GM18907 (cell line): ENCODE results near the gene NLRC5.
A peak's percentile ranks its signal among the peaks of the same experiment; 100 is the strongest.
"Not testable (repeated sequence)": the region's sequence is repeated elsewhere in the genome, so short reads cannot be mapped to it uniquely, and the experiment has no call there.

Experiments used
- ATAC-seq: cut with Tn5 transposase; IDR thresholded peaks from one replicate; pipeline ENCODE4 v1.9.1; 2021; ENCODE audit warnings: mild to moderate bottlenecking, moderate library complexity; ENCODE audit not compliant: unreplicated experiment

NLRC5 gene

GRCh38 chr16:56999409-57000270 is 10.3 kb downstream of the NLRC5 start:
- peak; percentile 36 for ATAC-seq

DNA sequence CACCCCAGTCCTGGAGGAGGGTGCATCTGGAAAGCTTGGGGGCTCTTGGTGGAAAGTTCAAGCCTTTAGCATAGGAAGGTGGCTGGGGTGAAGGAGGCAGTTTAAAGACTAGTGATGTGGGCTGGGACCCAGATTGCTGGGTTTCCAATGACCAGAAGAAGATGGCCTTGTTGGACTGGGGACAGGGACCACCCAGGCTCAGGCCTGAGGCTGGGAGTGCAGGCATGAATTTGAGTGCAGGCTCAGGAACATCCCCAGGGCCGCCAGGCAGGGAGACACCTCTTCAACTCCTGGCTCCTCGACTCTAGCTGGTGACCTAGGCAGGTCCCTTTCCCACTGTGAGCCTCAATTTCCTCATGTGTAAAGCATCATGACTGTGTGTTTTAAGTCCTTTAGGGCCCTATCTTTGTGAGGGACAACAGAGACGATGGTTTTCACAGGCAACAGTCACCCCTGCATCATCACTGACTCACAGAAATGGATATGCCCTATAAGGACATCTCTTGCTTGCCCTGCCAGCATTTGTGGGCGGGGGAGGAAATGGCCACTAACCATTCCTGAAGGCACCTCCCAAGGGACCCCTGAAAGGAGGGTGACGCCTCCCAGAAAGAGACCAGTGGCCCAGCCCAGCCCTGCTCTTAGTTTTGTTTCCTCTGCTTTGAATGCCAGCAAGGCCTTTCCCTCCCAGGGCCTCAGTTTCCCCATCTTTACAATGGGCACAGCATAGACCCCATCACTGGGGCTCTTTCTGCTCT is 11.1 kb downstream of the NLRC5 start:
- ATAC-seq, result peak; percentile 60

GRCh38 chr16:57001026-57001679 is 11.8 kb downstream of the NLRC5 start:
- ATAC-seq, result no peak

- ATAC-seq, result no peak
Measured at GRCh38 chr16:57003439-57004386, 14.4 kb downstream of the NLRC5 start.

DNA sequence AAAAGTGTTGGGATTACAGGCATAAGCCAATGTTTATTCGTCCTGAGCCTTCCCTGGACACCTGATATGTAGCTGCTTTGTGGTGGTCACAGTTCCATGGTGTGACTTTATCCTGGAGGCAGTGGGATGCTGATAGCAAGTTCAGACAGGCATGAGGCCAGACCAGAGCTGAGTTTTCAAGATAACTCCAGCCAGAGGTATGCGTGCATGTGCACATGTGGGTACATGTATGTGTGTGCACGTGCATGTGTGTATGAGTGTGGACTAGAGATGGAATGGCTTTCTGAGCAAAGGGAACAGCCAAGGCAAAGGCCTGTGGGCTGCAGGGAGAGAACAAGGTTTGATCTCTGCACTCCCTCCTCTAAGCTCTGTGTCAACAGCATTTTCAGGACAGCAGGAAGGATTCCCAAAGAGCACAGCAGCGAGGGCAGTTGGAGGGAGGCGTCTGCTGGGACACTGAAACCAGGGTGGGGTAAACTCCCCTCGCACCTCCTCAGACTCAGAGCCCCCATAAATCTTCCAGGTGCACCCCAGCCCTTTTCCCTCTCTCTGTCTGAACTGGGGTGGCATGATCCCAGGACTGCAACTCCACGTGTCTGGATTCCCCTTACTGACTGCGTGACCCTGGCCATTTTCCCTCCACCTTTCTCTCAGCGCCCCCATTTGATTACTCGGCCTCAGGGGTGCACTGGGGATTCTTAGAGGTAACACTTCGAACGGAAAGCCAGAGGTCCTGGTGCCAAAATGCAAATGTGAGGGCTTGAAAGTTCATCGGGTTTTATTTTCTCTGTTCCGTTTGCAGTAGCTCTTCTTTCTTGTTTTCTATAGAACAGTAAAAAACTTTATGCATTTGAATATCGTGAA is 15.3 kb downstream of the NLRC5 start:
- ATAC-seq, result no peak

GRCh38 chr16:57005597-57005996 is 16.2 kb downstream of the NLRC5 start:
- not testable (repeated sequence) for ATAC-seq

DNA sequence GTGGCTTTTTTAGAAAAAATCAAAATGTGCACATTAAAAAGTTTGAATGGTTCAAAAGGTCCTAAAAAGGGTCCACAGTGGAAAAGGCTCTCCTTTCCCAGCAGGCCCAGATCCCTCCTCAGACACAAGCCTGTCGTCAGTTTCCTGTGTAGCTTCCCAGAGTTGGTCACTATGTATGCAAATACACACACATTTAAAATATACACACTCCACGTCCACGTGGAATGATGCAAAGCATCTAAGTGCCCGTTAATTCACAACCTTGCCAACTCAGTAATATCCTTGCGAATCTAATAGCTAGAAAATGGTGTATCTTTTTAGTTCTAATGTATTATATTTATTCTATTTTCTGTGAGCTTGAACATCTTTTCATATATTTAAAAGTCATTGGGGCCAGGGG is 17.7 kb downstream of the NLRC5 start:
- ATAC-seq, result no peak

DNA sequence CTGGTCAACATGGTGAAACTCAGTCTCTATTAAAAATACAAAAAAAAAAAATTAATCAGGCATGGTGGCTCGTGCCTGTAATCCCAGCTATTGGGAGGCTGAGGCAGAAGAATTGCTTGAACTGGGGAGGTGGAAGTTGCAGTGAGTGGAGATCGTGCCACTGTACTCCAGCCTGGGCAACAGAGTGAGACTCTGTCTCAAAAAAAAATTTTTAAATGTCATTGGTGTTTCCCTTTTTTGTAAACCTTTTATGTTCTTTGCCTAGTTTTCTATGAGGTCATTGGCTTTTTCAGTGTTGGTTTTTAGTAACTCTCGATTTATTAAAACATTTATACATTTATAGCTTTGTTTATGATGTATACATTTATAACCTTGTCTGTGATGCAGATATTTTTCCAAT is 18.2 kb downstream of the NLRC5 start:
- no peak for ATAC-seq

DNA sequence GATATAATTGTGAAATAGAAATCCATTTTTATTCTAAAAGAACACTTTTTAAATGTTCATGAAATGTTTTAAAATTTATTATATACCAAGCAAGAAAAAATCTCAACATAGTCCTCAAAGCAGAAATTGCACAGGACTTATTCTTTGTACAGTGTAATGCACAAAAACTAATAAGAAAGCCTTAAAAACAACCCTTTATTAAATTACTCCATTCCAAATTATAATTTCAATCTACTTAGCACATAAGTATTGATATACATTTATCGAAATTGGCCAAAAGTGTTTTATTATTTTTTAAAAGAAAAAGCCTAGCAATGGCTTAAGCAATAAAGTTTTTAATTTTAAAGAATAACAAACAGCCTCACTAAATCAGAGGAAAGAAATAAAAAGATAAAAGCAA is 19.1 kb downstream of the NLRC5 start:
- ATAC-seq, result no peak

- ATAC-seq, result no peak
Measured at GRCh38 chr16:57009643-57010170, 20.4 kb downstream of the NLRC5 start.

DNA sequence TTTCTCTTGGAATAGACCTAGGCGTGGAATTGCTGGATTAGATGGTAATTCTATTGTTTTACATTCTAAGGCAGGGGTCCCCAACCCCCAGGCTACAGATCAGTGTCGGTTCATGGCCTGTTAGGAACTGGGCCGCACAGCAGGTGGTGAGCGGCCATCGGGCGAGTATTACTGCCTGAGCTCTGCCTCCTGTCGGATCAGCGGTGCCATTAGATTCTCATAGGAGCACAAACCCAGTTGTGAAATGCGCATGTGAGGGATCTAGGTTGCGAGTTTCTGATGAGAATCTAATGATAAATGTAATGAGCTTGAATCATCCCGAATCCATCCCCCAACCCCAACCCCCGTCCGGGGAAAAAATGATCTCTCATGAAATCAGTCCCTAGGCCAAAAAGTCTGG is 23.0 kb downstream of the NLRC5 start:
- no peak for ATAC-seq

DNA sequence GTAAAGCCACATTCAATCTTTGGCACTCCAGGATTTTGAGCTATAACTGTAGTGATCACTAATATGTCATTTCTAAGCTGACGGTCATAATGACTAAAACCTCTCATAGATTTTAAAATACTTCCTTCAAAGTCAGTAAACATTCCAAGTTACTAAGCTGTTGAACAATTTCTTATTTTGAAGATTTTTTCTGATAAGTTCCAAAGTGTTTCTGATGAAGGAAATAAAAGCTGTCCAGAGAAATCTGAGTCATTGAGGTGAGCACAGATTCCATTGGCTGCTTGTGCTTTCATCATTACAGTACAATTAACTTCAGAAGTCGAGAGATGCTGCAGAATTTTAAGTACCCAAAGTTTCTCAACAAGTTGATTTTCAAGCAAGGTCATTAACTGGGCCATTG is 23.9 kb downstream of the NLRC5 start:
- ATAC-seq, result no peak

DNA sequence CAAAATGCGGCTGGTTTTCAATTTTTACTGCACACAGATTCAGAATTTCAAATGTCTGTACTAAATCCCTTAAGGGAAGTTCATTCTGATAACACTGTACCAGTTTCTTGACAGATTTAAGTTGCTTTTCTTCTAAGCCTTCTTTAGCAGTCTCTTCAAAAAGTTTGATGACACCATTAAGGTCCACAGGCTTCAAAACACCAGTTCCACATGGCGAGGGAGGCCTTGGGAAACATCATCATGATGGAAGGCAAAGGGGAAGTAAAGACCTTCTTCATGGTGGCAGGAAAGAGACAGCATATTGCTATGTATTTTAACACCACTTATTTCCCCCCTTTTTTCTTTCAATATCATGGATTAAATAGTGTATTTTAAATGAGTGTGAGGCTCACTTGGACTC is 24.5 kb downstream of the NLRC5 start:
- ATAC-seq, result no peak

DNA sequence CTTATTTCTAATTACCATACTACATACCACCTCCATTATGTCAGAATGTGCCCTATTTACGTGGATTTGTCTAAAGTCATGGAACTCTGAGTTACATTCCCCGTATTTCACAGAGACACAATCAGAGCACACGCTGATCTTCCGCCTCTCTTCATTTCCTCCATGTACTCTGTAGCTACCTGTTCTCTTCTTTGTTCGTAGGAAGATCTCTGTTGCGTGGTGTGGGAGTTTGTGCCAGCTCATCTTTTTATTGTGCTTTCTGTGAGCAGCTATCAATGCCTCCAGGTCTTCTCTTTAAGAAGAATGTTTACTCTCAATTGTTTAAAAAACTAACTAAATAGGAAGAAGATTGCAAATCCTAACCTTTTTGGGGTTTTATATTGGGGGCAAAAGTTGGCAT is 26.9 kb downstream of the NLRC5 start:
- ATAC-seq, result no peak

DNA sequence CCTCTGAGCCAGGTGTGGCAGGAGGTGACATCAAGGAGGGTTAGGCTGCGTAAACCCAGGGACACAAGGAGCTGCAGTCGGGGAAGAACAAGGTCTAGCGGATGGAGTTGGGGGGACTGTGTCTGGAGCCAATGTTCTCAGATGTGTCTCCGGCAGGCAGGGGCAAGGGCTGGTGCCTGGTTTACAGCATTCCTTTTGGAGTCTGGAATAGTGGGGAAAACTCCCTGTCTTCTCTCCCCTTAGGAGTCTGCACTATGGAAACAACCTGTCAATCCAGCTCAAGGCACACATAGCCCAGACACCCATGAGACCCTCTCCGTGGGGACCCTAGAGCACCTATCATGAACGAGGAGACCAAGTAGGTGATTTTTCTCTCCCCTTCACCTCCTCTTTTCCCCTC is 27.5 kb downstream of the NLRC5 start:
- no peak for ATAC-seq

DNA sequence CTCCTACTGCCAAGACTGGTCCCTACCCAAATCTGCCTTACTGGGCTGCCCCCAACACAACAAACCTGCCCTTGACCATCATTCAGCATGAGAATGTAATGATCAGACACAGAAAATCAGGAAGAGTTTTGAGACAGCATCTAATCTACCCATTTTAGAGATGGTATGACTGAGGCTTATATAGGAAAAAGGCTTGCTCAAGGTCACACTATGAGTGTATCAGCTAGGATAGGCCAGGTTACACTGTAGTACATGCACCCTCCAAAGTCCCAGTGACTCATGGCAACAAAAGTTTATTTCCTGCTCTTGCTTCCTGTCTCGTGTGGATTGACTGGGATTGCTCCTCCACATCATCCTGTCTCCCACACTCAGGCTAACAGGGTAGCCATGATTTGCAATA is 27.9 kb downstream of the NLRC5 start:
- ATAC-seq, result no peak

- no peak for ATAC-seq
Measured at GRCh38 chr16:57019746-57020145, 30.4 kb downstream of the NLRC5 start.

DNA sequence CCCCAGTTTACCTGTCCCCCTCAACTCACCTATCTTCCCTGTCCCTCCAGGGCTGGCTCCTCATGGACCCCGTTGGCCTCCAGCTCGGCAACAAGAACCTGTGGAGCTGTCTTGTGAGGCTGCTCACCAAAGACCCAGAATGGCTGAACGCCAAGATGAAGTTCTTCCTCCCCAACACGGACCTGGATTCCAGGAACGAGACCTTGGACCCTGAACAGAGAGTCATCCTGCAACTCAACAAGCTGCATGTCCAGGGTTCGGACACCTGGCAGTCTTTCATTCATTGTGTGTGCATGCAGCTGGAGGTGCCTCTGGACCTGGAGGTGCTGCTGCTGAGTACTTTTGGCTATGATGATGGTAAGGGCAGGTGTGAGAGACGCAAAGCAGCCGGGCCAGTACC is 31.3 kb downstream of the NLRC5 start:
- no peak for ATAC-seq

DNA sequence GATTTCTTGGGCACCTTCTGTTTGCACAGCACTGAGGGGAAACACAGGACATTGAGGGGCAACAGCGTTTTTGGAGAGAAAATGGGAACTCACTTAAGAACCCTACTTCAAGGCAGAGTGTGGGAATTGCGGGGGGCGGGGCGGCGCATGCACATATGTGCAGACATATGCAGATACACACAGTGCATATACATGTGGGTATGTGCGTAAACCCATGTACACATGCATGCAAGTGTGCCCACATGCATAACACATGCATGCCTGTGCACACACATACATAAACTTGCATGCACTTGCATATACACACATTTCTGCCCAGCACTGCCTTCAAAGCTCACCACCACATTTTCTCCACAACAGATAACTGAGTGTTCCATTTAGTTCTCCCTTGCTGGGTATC is 32.4 kb downstream of the NLRC5 start:
- ATAC-seq, result no peak
